Brain pericyte (primary cell): ENCODE data around the gene WBP1L.
"Not testable (repeated sequence)": the region's sequence is repeated elsewhere in the genome, so short reads cannot be mapped to it uniquely, and the experiment has no call there.

ENCODE experiments used
- DNase-seq: peaks from one replicate; pipeline ENCODE4 v3.0.0-alpha.2; 2012; ENCODE audit warnings: low read depth, low spot score

WBP1L gene

DNA sequence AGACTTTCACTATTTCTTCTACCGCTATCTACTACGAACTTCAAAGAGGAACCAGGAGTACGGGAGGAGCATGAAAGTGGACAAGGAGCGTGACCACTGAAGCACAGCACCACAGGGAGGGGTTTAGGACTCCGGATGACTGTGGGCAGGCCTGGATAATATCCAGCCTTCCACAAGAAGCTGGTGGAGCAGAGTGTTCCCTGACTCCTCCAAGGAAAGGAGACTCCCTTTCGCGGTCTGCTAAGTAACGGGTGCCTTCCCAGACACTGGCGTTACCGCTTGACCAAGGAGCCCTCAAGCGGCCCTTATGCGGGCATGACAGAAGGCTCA, 15.2 kb downstream of the WBP1L start:
- not testable (repeated sequence) for DNase-seq

DNA sequence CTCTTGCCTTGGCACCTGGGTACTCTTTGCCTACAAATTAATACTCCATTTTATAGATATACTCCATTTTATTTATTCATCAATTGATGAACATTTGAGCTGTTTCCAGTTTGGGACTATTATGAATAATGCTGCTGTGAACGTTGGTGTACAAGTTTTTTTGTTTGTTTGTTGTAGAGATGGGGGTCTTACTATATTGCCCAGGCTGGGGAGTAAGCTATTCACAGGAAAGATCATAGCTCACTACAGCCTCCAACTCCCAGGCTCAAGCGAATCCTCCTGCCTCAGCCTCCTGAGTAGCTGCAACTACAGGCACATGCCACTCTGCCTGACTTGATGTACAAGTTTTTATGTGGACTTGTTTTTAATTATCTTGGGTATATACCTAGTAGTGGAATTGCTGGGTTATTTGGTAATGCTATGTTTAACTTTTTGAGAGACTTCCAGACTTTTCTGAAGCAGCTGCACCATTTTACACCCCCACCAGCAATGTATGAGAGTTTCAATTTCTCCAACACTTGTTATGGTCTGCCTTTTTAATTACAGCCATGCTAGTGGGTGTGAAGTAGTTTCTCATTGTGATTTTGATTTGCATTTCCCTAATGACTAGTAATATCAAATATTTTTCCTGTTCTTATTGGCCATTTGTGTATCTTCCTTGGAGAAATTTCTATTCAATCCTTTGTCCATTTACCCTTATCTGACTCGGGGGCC, 15.9 kb downstream of the WBP1L start:
- no peak for DNase-seq

DNA sequence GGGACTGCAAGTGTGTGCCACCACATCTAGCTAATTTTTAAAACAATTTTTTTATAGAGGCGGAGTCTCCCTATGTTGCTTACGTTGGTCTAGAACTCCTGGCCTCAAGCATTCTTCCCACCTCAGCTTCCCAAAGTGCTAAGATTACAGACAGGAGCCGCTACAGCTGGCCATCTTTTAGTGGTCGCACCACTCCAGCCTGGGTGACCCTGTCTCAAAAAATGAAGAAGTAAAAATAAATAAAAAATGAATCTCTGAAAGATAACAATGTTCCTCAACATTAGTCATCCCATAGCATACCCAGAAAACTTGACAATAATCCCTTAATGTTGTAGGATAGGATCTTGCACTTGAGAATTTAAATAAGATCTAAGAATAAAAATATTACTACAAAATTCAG, 18.2 kb downstream of the WBP1L start:
- no peak for DNase-seq

DNA sequence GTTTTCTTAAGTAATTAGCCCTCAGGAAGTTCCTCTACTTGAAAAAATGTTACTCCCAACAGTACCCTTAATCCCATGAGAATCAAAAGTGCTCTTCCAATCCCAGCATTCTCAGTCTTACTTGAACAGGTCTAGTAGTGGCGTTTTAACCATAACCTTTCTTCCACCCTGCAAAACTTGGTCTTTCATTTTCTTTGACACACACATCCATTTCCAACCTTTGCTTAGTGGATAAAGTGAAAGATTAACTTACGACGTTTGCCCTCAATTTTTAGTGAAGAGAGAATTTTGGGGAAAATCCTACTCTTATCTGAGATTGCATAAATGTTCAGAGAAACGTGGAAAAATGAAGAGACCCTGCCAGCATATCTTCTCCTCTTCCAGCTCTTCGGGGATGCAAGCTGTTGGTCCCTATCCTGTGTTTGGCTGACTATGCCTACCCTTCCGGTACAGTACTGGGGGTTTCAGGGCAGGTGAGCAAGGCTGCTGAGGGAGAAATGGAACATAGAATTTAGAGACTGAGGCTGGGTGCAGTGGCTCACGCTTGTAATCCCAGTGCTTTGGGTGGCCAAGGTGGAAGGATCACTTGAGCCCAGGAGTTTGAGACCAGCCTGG, 18.8 kb downstream of the WBP1L start:
- no peak for DNase-seq

DNA sequence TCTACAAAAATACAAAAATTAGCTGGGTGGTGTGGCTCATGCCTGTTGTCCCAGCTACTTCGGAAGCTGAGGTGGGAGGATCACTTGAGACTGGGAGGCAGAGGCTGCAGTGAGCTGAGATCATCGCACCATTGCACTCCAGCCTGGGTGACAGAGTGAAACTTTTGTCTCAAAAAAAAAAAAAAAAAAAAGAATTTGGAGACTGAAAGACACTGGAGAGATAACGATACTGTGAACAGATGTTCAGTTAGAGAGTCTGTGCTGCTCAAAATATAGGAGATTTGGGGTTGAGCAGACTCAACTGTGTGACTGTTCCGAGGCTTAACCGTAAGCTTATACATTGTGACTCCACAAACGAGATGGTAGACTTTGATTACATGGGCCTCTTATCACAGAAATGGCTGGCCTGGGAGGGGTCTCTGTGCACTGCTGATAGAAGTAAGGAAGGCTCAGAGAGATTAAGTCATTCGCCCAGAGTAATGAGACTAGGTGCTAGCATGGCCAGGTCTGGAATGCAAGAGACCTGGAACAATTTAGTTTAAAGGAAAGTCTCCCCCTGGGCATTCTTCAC, 19.4 kb downstream of the WBP1L start:
- no peak for DNase-seq

DNA sequence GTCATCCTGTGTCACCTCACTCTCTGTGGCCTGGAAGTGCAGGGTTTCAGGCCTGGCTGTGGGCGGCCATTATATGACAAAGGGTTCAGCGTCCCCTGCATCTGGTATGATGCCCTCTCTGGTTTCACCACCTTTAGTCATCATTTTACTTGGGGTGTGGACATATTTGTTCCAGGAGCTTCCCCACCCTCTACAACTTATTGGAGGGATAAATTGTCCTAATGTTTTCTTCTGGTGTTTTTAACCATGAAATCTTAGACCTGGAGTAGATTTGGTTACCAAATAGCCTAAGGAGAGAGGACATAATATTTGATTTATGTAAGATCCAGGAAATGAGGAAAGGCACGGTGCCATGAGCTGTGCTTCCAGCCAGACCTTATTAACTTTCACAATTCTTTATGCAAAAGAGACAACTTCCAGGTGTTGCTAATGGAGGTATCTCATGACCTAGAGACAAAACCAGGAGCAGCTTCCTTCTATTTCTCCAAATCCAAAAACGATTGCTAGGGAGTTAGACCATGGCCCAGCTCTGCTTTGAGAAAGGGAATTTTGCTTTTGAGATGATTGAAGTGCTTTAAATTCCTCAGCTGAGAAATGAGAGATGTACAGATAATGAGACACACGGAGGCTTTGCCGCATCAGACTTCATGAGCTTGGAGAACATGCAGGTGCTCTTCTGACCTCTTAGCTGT, 20.9 kb downstream of the WBP1L start:
- no peak for DNase-seq

DNA sequence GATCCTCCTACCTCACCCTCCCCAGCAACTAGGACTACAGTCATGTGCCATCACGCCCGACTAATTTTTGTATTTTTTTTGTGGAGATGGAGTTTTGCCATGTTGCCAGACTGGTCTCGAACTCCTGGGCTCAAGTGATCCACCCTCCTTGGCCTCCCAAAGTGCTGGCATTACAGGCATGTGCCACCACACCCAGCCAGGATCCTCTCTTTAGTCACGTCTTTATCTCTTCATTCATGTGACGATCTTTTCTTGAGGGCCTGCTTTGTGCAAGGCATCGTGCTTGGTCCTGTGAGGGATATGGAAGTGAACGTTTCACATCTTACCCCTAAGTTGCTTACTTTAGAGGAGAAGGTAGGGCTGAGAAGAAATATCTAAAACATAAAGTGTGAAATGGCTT, 21.6 kb downstream of the WBP1L start:
- no peak for DNase-seq

DNA sequence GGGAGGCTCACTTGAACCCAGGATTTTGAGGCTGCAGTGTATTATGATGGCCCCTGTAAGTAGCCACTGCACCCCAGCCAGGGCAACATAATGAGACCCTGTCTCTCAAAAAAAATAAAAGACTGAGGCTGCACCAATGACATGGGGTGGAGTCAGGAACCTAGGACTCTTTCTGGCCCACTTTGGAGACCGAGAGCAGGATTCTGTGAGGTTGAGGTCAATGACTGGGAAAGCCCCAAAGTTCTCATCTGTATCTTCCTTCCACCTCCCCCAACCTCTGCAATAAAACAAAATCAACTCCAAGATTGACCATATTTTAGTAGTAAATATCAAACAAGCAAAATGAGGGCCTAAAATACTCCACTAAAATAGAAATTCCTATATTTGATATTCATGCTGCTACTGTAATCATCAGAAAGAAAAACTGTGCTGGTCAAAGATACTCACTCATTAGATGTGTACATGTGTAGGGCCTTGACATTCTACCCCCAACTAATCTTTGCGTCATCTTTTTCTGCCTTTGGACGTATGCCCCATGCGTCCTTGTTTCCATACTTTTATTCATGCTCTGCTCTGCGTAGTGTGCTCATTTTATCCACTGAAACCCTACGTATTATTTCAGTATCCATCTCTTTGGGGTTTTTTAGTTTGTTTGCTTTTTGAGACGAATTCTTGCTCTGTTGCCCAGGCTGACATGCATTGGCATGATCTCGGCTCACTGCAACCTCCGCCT, 23.8 kb downstream of the WBP1L start:
- no peak for DNase-seq

DNA sequence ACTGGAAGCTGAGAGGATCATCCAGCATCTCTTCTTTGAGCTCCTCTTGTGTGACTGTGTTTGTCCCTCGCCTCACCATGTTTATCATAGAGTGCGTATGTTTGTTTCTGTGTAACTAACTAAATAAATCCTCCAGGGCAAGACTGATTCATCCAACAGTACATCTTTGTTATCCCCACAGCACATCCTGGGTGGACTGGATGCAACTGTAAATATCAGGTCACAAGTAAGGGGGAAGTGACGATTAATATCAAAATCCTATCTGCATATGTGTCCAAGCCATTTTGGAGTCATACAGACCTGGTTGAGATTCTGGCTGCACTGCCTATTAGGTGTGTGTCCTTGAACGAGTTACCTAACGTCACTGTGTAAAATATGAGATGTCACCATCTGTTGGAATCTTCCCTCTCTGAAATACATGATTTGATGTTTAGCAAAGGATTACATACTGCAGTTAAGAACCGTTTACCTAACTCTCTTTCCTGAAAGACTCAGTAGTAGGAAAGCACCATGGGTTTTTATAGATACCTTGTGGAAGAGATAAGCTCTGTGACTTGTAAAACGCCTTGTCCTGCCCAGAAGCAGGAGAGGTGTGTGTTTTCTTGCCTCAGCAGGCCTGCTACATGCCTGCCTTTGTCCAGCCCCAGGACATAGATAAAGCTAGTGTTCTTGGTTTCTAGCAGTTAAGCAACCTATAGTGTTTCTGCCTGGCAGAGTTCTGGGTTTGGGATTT, 25.8 kb downstream of the WBP1L start:
- DNase-seq = no peak

DNA sequence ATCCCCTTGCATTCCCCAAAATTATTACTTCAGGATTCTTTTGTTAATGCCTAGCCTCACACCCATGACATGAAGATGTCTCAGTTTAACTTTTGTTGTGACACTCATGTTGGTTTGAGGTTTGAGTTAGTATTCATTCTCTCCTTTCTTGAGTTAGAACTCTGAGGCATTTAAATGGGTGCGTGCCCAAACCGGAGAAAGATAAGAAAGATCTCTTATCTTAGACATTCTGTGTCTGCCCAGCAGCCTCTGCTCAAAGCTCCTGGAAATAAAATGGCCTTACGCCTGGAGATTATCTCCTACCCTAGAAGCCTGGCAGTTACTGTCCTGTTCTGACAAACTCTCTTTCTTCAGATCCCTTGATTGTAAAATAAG, 26.3 kb downstream of the WBP1L start:
- DNase-seq = no peak

DNA sequence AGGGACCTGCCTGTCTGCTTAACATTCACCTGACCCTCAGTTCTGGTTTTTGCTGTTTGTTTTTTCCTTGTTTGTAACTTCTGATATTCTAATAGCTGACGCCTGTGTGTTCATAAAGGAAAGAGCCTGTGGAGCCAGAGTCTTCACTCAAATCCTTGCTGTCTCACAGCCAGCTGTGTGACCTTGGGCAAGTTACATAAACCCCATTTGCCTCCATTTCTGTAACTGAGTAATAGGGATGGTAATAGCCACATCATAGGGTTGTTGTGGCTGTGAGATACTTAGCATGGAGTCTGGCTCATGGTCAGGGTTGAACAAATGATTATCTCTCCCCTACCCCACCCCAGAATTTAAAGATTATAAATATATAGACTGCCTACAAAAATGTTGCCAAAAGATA, 27.0 kb downstream of the WBP1L start:
- no peak for DNase-seq

DNA sequence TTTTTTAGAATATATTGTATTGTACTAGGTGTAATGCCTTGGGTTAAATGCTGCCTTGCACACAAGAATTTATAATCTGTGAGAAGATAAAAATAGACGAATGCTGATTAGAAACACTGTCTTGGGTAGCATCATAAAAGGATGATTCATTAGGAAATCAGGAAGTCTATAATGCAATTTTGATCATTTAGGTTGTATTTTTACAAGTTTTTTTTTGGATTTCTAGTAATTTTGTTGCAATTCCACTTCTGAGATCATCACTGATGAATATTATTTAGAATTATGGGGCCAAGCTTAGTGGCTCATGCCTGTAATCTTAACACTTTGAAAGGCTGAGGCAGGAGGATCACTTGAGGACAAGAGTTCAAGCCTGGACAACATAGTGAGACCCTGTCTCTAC, 29.6 kb downstream of the WBP1L start:
- DNase-seq = no peak

DNA sequence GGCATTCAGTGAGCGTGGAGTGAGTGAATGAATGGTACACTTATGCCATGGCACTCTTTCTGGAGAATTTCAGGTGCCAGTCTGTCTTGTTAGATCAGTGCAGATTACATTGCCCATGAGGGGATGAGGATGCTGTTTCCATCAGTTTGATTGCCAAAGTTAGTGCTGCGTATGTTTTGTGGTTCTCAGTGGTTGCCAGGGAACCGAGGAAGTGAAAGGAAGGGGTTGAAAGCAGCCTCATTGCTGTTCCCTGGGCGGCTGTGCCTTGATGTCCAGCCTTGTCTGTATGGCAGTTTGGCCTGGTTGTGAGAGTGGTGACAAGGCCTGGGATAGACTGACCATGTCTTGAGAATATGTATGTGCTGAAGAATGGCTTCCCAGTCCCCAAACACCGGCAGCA, 30.2 kb downstream of the WBP1L start:
- no peak for DNase-seq

DNA sequence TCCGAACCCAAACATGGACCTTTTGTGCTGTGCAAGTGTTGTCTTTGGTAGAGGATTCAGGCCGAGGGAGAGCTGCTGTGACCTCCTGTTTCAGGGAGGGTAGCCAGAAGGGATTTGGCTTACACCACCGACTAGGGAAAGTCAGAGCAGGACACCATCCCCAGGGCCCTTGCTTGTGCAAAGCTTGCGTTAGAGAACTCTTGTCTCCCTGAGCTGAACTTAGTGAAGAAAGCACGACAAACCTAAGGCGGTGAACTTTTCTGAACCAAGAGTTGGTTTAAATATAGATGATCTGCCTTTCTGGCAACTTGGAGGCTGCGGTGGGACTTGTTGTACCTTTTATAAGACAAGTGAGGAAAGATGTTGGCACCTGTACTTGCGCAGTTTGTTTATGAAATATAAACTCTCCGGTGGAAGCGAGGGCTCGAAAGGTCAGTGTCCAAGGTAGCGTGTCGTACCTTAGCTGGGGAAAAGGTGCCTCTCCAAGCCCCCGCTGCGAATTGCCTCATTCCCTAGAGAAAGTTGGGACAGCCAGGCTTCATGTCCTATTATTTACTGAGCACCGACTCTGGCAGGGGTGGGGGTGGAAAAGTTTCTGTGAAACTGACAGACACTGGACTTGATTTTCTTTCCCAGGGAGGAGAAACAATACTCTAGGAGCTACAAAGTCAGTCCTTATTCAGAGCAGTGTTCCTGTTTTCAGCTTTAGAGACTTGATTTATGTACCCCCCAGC, 31.6 kb downstream of the WBP1L start:
- DNase-seq = no peak

DNA sequence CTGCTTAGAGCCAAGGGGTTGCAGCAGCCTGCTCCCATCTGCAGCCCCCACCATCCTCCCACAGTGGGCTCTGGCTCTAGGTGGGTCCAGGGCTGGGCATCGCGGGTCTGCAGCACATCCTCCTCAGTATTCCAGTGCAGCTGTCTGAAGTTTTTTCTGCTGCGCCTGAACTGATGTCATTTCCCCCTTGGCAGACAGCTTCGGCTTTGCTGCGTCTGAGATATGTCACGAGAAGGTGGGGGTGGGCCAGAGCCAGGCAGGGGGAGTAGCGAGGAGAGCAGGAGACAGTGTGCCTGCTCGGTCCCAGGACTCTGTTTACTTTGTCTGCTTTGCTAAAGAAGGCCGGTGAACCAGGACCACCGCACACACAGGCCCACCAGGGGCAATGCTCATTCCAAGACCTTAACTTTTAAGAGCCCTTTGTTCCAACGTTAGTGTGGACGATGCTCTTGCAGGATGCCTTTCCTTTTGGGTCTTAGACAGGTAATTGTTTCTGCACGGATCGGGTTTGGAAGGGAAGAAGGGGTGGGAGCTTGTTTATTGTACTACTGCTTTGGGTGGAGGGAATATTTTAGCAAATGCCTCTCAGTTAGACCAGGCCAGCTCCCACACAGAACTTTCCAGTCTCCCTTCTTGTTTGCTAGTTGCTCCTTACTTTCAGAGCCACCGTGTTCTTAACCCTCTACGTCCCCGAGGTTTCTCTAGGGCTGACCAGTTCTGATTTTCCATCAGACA, 32.4 kb downstream of the WBP1L start:
- no peak for DNase-seq

DNA sequence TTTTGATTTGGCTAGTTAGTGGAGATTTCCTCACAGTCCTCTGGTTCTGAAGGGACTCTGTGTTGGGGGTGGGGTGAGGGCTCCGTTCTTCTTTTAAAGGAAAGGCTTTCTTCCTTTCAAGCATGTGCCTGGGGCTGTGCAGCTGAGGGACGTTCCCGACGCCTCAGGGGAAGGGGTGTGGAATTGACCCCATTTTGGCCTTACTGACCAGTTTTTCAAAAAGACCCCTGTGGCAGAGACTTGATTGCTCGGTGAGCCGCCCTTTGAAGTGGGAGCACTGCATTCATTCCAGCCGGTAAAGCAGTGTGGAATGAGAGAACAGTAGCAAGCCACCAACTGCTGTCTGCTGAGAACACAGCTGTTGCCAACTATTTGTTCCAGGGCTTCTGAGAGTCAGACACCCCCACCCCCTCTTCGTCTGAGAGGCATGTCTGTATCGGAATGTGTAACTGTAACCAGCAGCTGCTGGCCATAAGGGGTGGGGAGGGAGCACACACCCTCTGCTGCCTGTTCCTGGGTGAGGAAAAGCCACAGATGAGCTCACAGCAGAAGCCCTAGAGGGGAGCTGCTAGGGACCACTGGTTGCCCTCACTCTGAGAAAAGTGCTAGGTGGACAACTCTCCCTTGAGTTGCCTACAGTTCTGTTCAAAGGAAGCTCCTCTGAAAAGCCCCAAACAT, 33.2 kb downstream of the WBP1L start:
- peak; percentile 67 for DNase-seq

DNA sequence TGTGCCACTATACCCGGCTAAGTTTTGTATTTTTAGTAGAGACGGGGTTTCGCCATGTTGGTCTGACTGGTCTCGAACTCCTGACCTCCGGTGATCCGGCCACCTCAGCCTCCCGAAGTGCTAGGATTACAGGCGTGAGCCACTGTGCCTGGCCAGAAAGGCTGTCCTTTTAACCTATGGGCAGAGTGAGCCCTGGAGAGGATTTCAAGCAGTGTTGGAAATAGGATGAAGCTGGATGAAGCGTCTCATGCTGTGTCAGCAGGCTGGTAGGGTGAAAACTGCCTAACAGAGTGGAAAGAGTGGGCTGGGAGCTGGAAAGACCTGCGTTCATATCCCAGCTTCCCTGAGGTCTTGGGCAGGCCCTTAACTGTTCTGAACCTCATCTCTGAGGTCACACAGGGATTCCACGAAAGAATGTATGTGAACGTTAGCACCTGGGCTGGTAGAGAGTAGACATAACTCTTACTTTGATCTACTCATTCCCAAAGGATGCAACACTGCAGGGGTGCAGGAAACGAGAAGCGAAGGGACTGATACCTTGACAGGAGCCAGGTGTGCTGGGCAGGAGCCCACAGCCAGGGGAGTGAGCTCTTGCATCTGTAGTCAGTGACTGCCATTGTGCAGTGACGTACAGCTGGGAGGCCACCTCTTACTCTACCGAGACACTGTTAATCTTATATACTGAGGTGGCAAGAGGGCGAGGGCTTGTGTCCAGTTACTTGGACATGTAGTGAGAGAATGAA, 34.1 kb downstream of the WBP1L start:
- DNase-seq = no peak

DNA sequence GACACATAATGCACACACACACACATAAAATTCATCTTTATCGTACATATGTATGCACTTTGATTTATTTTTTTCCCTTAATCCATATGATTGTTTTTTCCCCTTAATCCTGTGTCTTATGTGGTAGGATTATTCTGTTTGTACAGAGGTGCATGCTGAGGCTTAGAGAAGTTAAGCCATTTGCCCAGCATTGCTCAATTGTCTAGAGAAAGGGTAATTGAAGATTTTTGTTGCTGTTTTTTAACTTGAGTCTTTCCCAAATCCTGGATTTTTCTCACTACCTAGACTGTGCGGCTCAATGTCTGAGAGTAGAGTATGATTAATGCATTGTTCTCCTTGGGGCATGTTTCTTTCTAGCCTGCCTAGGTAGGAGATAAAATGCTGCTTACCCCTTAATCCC, 35.0 kb downstream of the WBP1L start:
- DNase-seq = no peak
